Measurements from ENCODE around the gene KCNAB1. TPM values are rescaled to one million over a fixed set of nuclear protein-coding genes. Genes with fewer than 3 reads are reported as not detected.

KCNAB1 gene
- total RNA-seq, 1 experiment from 2014 or later, result 1.4 TPM

DNA sequence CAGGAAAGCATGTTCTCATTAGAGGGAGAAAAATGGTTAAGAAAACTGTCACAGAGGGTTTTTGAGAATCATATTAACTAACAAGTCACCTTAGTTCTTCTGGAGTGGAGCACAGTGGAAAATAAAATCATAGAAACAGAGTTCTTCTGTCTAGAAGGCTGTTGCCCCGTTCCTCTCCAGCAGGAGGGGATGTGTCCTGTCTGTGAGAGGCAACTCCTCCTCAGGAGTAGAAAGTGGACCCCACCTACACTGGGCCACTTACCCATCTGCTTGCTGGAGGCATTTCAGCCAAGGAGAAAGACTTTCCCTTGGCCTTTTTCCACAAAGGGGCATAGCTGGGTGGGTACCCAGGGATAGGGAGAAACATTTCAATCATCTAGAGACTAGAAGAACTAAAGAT is 327.9 kb downstream of the KCNAB1 start:
- H3K4me2 ChIP-seq, result no peak overlapping the region
- ChIA-PET POLR2A (ENCODE audit: unreplicated experiment) (no interaction called here), CTCF (interaction anchor here (0.6 kb wide), 1 partner anchor 69 kb away, joined by 3 read pairs; no protein-coding TSS in a partner anchor)
- H3K9me3 ChIP-seq (ENCODE audit: insufficient read depth, low read depth), result no peaks in the 10 kb centered on the region
- H3K79me2 ChIP-seq (ENCODE audit: low read depth), result no peaks in the 10 kb centered on the region
- TF ChIP-seq, protein P1, sequence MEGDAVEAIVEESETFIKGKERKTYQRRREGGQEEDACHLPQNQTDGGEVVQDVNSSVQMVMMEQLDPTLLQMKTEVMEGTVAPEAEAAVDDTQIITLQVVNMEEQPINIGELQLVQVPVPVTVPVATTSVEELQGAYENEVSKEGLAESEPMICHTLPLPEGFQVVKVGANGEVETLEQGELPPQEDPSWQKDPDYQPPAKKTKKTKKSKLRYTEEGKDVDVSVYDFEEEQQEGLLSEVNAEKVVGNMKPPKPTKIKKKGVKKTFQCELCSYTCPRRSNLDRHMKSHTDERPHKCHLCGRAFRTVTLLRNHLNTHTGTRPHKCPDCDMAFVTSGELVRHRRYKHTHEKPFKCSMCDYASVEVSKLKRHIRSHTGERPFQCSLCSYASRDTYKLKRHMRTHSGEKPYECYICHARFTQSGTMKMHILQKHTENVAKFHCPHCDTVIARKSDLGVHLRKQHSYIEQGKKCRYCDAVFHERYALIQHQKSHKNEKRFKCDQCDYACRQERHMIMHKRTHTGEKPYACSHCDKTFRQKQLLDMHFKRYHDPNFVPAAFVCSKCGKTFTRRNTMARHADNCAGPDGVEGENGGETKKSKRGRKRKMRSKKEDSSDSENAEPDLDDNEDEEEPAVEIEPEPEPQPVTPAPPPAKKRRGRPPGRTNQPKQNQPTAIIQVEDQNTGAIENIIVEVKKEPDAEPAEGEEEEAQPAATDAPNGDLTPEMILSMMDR (conservative IDR thresholded peaks at IDR 0.05), result peak; percentile 59
- no peak for TF ChIP-seq EZH2 (IDR thresholded peaks at IDR 0.05; ENCODE audit: low read depth)
- H4K20me1 ChIP-seq (ENCODE audit: insufficient read depth), result no peaks in the 10 kb centered on the region
- no peaks in the 10 kb centered on the region for H3K36me3 ChIP-seq (ENCODE audit: low read depth)
- peak in 1 of 2 experiments; percentile 30 for DNase-seq
- no peaks in the 10 kb centered on the region for H3K4me1 ChIP-seq (replicated peaks; ENCODE audit: insufficient read depth)
- BruUV-seq (replicated peaks), result no TSS peak
- H3F3A ChIP-seq (ENCODE audit: insufficient read depth, low read depth), result no peaks in the 10 kb centered on the region
- H2AFZ ChIP-seq, result no peak overlapping the region
- no peaks in the 10 kb centered on the region for H3K27me3 ChIP-seq (ENCODE audit: insufficient read depth, low read depth)
- no peaks in the 10 kb centered on the region for H3K9me2 ChIP-seq (ENCODE audit: insufficient read depth)
- intact Hi-C loops (cut with micrococcal nuclease; ENCODE audit: unreplicated experiment), result loop anchor here (2.0 kb wide), 1 partner anchor 61 kb away; no protein-coding TSS in a partner anchor
- H3K4me3 ChIP-seq, result no peak overlapping the region
- no peak overlapping the region for H3K27ac ChIP-seq

- TF ChIP-seq, protein P1 (conservative IDR thresholded peaks at IDR 0.05), result peak; percentile 65
- TF ChIP-seq EZH2 (IDR thresholded peaks at IDR 0.05; ENCODE audit: low read depth), result no peak
- Histone ChIP-seq H3K27ac (no peak overlapping the region), H4K20me1 (ENCODE audit: insufficient read depth) (no peaks in the 10 kb centered on the region), H2AFZ (no peak overlapping the region), H3K9me2 (ENCODE audit: insufficient read depth) (no peaks in the 10 kb centered on the region), H3K4me1 (replicated peaks; ENCODE audit: insufficient read depth) (no peaks in the 10 kb centered on the region), H3K36me3 (ENCODE audit: low read depth) (no peaks in the 10 kb centered on the region), H3K9me3 (ENCODE audit: insufficient read depth, low read depth) (no peaks in the 10 kb centered on the region), H3F3A (ENCODE audit: insufficient read depth, low read depth) (no peaks in the 10 kb centered on the region), H3K27me3 (ENCODE audit: insufficient read depth, low read depth) (no peaks in the 10 kb centered on the region), H3K4me3 (no peak overlapping the region), H3K4me2 (no peak overlapping the region), H3K79me2 (ENCODE audit: low read depth) (no peaks in the 10 kb centered on the region)
- intact Hi-C loops (cut with micrococcal nuclease; ENCODE audit: unreplicated experiment), result loop anchor here (2.0 to 10.0 kb wide), 3 partner anchors 59 to 299 kb away; partner anchors contain the start of gene TIPARP
- no TSS peak for BruUV-seq (replicated peaks)
- ChIA-PET CTCF (interaction anchor here (0.6 to 1.0 kb wide), 2 partner anchors 64 to 242 kb away, joined by 3 read pairs; no protein-coding TSS in a partner anchor), POLR2A (ENCODE audit: unreplicated experiment) (interaction anchor here (0.6 to 0.7 kb wide), 2 partner anchors 10 to 639 kb away, joined by 3 to 4 read pairs; no protein-coding TSS in a partner anchor)
- peak in 1 of 2 experiments; percentile 25 for DNase-seq
Measured at GRCh38 chr3:156449710-156450574, 329.6 kb downstream of the KCNAB1 start.

DNA sequence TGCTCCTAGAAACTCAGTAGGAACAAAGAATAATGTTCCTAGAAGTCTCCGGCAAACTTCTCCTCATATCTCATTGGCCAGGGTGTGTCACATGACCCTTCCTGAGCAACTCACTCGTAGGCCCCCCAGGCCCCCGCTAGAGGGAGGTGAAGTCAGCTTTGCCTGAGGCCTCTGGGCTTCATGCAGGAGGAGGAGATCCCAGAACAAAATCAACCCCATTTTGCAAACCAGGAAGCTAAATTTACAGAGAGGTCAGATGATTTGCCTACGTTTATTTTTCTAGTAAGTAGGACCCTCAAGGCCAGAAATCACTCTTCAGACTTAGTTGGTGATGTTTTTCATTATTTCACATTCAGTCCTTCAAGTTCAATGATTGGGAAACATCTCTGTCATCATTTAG is 335.5 kb downstream of the KCNAB1 start:
- peak overlapping the region; percentile 74 for H3K27ac ChIP-seq
- H3K36me3 ChIP-seq (ENCODE audit: low read depth), result no peaks in the 10 kb centered on the region
- no peaks in the 10 kb centered on the region for H3K79me2 ChIP-seq (ENCODE audit: low read depth)
- DNase-seq, result peak in 1 of 2 experiments; percentile 23
- intact Hi-C loops (cut with micrococcal nuclease; ENCODE audit: unreplicated experiment), result loop anchor here (2.0 to 10.0 kb wide), 4 partner anchors 29 to 675 kb away; partner anchors contain the start of gene TIPARP
- peak overlapping the region; percentile 77 for H2AFZ ChIP-seq
- BruUV-seq (replicated peaks), result TSS peak; percentile 64
- H3K4me3 ChIP-seq, result peak overlapping the region; percentile 38
- peaks cover 14% of the 10 kb centered on the region for H3F3A ChIP-seq (ENCODE audit: insufficient read depth, low read depth)
- POLR2A ChIA-PET (ENCODE audit: unreplicated experiment), result no interaction called here
- H3K9me3 ChIP-seq (ENCODE audit: insufficient read depth, low read depth), result no peaks in the 10 kb centered on the region; the same call in 1 of the 2 replicates
- peaks cover 22% of the 10 kb centered on the region for H3K4me1 ChIP-seq (replicated peaks; ENCODE audit: insufficient read depth)
- no peaks in the 10 kb centered on the region for H4K20me1 ChIP-seq (ENCODE audit: insufficient read depth)
- H3K4me2 ChIP-seq, result peak overlapping the region; percentile 60
- no peaks in the 10 kb centered on the region for H3K27me3 ChIP-seq (ENCODE audit: insufficient read depth, low read depth)
- H3K9me2 ChIP-seq (ENCODE audit: insufficient read depth), result no peaks in the 10 kb centered on the region
- no peak for TF ChIP-seq EZH2 (IDR thresholded peaks at IDR 0.05; ENCODE audit: low read depth)
- TF ChIP-seq, protein P1 (conservative IDR thresholded peaks at IDR 0.05), result no peak
- CTCF ChIA-PET, result interaction anchor here (0.6 kb wide), 1 partner anchor 1285 kb away, joined by 4 read pairs; no protein-coding TSS in a partner anchor

All from PC-9 (cell line).